ENCODE data around the gene DRC3. TPM values are rescaled to one million over a fixed set of nuclear protein-coding genes. Genes with fewer than 3 reads are reported as not detected.

The DRC3 gene
- total RNA-seq, 1 experiment from 2014 or later: 1.0 TPM

- Histone ChIP-seq H3K9me3 (ENCODE audit: low read depth, low read length, poor library complexity, severe bottlenecking) (no peaks in the 10 kb centered on the region), H3K27ac (ENCODE audit: low read depth, low read length, poor library complexity, severe bottlenecking) (no peak overlapping the region), H3K4me1 (ENCODE audit: insufficient read depth, low read length, poor library complexity, severe bottlenecking) (no peaks in the 10 kb centered on the region), H3K36me3 (ENCODE audit: insufficient read depth, low read length, poor library complexity, severe bottlenecking) (no peaks in the 10 kb centered on the region), H3K27me3 (replicated peaks; ENCODE audit: insufficient read depth, low read depth, low read length, poor library complexity) (no peaks in the 10 kb centered on the region), H3K4me3 (ENCODE audit: low read depth, low read length, poor library complexity, severe bottlenecking) (no peak overlapping the region)
- CTCF ChIA-PET: no interaction called here
- intact Hi-C loops (cut with micrococcal nuclease; ENCODE audit: unreplicated experiment): no loop called here
- DNase-seq (ENCODE audit: low spot score): no peak
- BruUV-seq (replicated peaks): no TSS peak
- POLR2A ChIA-PET (ENCODE audit: low non-redundant PET): no interaction called here
- TF ChIP-seq, protein P1, sequence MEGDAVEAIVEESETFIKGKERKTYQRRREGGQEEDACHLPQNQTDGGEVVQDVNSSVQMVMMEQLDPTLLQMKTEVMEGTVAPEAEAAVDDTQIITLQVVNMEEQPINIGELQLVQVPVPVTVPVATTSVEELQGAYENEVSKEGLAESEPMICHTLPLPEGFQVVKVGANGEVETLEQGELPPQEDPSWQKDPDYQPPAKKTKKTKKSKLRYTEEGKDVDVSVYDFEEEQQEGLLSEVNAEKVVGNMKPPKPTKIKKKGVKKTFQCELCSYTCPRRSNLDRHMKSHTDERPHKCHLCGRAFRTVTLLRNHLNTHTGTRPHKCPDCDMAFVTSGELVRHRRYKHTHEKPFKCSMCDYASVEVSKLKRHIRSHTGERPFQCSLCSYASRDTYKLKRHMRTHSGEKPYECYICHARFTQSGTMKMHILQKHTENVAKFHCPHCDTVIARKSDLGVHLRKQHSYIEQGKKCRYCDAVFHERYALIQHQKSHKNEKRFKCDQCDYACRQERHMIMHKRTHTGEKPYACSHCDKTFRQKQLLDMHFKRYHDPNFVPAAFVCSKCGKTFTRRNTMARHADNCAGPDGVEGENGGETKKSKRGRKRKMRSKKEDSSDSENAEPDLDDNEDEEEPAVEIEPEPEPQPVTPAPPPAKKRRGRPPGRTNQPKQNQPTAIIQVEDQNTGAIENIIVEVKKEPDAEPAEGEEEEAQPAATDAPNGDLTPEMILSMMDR (conservative IDR thresholded peaks at IDR 0.05; ENCODE audit: low read depth, low read length): no peak
- TF ChIP-seq EZH2 (IDR thresholded peaks at IDR 0.05; ENCODE audit: borderline replicate concordance, low read depth, low read length, poor library complexity, severe bottlenecking): no peak
Measured at GRCh38 chr17:18018411-18018921, 45.8 kb downstream of the DRC3 start.

DNA sequence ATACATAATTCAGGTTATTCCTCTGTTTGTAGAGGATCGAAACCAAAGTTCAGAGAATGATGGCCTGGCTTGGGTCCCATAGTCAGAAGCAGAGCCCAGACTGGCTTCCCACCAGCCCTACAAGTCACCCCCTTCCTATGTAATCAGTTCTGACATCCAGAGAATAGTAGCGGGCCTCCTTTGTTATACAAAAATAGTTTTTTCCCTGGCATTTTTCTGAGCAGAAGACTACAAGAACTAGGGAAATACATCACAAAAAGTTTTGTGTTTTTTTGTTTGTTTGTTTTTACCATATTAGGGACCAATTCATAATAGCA lies 47.1 kb downstream of the DRC3 start:
- CTCF ChIA-PET: no interaction called here
- intact Hi-C loops (cut with micrococcal nuclease; ENCODE audit: unreplicated experiment): no loop called here
- Histone ChIP-seq H3K27me3 (replicated peaks; ENCODE audit: insufficient read depth, low read depth, low read length, poor library complexity) (no peaks in the 10 kb centered on the region), H3K36me3 (ENCODE audit: insufficient read depth, low read length, poor library complexity, severe bottlenecking) (no peaks in the 10 kb centered on the region), H3K27ac (ENCODE audit: low read depth, low read length, poor library complexity, severe bottlenecking) (no peak overlapping the region), H3K9me3 (ENCODE audit: low read depth, low read length, poor library complexity, severe bottlenecking) (no peaks in the 10 kb centered on the region), H3K4me3 (ENCODE audit: low read depth, low read length, poor library complexity, severe bottlenecking) (no peak overlapping the region), H3K4me1 (ENCODE audit: insufficient read depth, low read length, poor library complexity, severe bottlenecking) (no peaks in the 10 kb centered on the region)
- POLR2A ChIA-PET (ENCODE audit: low non-redundant PET): no interaction called here
- DNase-seq (ENCODE audit: low spot score): no peak
- no TSS peak for BruUV-seq (replicated peaks)
- TF ChIP-seq EZH2 (IDR thresholded peaks at IDR 0.05; ENCODE audit: borderline replicate concordance, low read depth, low read length, poor library complexity, severe bottlenecking): no peak
- TF ChIP-seq, protein P1 (conservative IDR thresholded peaks at IDR 0.05; ENCODE audit: low read depth, low read length): no peak

GRCh38 chr17:18020971-18021370 lies 48.3 kb downstream of the DRC3 start:
- ChIA-PET POLR2A (ENCODE audit: low non-redundant PET) (no interaction called here), CTCF (no interaction called here)
- Histone ChIP-seq H3K36me3 (ENCODE audit: insufficient read depth, low read length, poor library complexity, severe bottlenecking) (no peaks in the 10 kb centered on the region), H3K27me3 (replicated peaks; ENCODE audit: insufficient read depth, low read depth, low read length, poor library complexity) (no peaks in the 10 kb centered on the region), H3K4me3 (ENCODE audit: low read depth, low read length, poor library complexity, severe bottlenecking) (no peak overlapping the region), H3K9me3 (ENCODE audit: low read depth, low read length, poor library complexity, severe bottlenecking) (no peaks in the 10 kb centered on the region), H3K27ac (ENCODE audit: low read depth, low read length, poor library complexity, severe bottlenecking) (no peak overlapping the region), H3K4me1 (ENCODE audit: insufficient read depth, low read length, poor library complexity, severe bottlenecking) (peaks cover 6% of the 10 kb centered on the region)
- BruUV-seq (replicated peaks): no TSS peak
- no peak for DNase-seq (ENCODE audit: low spot score)
- intact Hi-C loops (cut with micrococcal nuclease; ENCODE audit: unreplicated experiment): no loop called here
- TF ChIP-seq EZH2 (IDR thresholded peaks at IDR 0.05; ENCODE audit: borderline replicate concordance, low read depth, low read length, poor library complexity, severe bottlenecking): no peak
- TF ChIP-seq, protein P1 (conservative IDR thresholded peaks at IDR 0.05; ENCODE audit: low read depth, low read length): no peak
